LNCaP clone FGC (cell line): ENCODE measurements around the gene NFKBIB.
"Not testable (repeated sequence)": the region's sequence is repeated elsewhere in the genome, so short reads cannot be mapped to it uniquely, and the experiment has no call there.

Source experiments
- DNase-seq: peaks from one replicate; pipeline ENCODE4 v3.0.0-alpha.2; 2011; ENCODE audit warnings: low read depth
- H3K4me3 ChIP-seq: 2 replicates; pipeline ENCODE4 v1.5.1; 2011; ENCODE audit warnings: mild to moderate bottlenecking, low read depth, low read length, control low read depth
- TF ChIP-seq, protein P1 (sequence below): IDR thresholded peaks from 2 replicates; pipeline ENCODE4 v1.5.1; 2012; ENCODE audit warnings: mild to moderate bottlenecking; ENCODE audit not compliant: control insufficient read depth, insufficient read depth; ENCODE audit errors: extremely low read depth

The NFKBIB gene

DNA sequence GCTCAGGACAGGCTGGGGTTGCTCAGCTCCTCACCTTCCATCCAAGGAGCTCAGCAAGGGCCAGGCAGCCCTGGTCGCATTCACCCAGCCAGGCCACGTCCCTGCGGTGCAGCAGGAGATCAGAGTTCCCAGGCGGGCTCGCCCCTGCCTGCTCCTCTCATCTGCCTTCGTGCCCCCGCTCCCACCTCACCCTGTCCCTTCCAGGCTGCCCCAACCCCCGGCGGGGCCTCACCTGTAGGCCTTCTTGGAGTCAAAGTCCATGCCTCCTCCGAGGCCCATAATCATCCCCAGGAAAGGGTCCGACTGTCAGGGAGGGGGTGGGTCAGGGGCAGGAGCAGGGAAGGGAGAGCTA is 20.4 kb upstream of the NFKBIB start:
- TF ChIP-seq, protein P1, sequence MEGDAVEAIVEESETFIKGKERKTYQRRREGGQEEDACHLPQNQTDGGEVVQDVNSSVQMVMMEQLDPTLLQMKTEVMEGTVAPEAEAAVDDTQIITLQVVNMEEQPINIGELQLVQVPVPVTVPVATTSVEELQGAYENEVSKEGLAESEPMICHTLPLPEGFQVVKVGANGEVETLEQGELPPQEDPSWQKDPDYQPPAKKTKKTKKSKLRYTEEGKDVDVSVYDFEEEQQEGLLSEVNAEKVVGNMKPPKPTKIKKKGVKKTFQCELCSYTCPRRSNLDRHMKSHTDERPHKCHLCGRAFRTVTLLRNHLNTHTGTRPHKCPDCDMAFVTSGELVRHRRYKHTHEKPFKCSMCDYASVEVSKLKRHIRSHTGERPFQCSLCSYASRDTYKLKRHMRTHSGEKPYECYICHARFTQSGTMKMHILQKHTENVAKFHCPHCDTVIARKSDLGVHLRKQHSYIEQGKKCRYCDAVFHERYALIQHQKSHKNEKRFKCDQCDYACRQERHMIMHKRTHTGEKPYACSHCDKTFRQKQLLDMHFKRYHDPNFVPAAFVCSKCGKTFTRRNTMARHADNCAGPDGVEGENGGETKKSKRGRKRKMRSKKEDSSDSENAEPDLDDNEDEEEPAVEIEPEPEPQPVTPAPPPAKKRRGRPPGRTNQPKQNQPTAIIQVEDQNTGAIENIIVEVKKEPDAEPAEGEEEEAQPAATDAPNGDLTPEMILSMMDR = no peak
- no peak overlapping the region for H3K4me3 ChIP-seq
- no peak for DNase-seq

DNA sequence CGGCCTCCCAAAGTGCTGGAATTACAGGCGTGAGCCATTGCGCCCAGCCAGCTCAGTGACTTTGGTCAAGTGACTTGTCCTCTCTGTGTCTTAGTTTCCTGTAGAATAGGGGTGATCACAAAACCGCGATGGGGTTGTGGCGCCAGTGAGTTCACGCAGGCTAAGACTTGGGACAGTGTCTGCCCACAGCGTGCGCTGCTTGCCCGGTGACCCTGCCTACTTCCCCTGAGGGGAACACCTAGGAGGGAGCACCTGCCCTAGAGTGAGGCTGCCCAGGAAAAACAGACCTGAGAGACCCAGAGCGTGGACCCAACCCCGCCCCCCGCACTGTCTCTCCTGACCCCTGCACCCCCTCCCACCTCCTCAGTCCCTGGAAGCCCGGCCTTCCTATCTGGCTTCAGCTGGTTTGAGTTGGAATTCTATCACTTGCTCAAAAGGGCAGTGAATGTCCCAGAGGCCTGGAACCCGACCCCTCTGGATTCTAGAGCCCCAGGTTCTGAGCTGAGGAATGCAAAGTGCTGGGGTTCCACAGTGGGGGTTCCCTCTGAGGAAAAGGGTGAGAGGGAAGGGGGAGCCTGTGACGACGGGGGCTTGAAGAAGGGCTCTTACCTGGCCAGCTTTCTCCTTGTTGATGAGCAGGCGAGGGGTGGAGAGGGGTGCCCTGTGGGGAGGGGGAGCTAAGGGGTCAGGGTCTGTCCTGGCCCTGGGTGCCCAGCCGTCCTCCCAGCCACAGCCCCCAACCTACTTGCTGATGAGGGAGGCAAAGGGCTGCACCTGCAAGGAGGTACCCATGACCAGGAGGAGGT is 19.5 kb upstream of the NFKBIB start:
- no peak for DNase-seq
- TF ChIP-seq, protein P1 = no peak
- H3K4me3 ChIP-seq = no peak overlapping the region

DNA sequence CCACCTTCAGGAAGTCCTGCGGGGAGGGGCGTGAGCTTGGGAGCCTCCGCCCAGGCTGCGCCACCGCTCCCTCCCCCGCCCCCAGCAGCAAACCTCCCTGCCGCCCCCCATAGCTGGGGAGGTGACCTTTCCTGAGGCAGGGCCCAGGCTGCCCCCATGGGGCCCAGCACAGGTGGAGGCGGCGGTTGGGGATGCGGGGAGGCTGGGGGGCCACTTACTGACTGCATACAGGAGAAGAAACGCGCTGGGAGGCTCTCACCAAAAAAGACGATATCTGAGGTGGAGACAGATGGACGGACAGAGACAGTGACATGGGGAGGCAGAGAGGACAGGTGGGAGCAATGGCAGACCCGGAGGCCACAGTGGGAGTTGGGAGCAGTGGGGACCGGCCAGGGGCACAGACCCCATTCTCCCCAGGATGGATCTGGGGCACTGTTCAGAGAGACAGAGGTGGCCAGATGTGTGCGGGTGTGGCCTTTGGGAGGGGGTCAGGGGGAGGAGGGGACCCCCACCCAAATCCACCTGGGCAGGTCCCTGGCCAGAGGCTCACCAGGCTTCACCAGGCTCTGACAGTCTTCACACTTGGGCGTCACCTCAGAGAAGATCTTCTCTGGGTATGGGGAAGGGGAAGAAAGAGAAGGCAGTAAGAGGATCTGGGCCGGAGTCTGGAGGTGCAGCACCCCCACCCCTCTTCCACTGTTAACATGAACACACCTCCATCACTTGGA is 18.7 kb upstream of the NFKBIB start:
- DNase-seq = no peak
- TF ChIP-seq, protein P1 = no peak
- no peak overlapping the region for H3K4me3 ChIP-seq

DNA sequence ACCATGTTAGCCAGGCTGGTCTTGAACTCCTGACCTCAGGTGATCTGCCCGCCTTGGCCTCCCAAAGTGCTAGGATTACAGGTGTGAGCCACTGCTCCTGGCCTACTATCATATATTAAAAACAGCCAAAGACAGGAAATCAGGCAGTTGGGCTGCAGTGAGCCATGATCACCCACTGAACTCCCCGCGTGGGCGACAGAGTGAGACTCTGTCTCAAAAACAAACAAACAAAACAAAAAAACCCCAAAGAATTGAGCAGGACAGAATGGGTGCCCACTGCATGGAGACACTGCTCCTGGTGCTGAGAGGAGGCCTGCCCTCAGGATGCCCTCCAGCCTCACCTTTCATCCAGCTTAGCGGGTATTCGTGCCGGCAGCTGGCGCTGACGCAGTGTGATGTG is 16.5 kb upstream of the NFKBIB start:
- DNase-seq = no peak
- no peak overlapping the region for H3K4me3 ChIP-seq
- TF ChIP-seq, protein P1 = no peak

DNA sequence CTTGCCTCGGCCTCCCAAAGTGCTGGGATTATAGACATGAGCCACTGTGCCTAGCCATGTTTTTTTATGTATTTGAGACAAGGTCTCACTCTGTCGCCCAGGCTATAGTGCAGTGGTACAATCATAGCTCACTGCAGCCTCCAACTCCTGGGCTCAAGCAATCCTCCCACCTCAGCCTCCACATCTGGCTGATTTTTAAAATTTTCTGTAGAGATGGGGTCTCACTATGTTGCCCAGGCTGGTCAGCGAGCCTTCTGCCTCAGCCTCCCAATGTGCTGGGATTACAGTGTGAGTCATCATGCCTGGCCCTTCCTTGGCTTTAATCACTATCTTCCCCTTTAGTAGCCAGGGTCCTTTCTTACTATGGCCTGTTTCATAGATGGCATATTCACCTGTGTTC is 15.1 kb upstream of the NFKBIB start:
- not testable (repeated sequence) for H3K4me3 ChIP-seq

DNA sequence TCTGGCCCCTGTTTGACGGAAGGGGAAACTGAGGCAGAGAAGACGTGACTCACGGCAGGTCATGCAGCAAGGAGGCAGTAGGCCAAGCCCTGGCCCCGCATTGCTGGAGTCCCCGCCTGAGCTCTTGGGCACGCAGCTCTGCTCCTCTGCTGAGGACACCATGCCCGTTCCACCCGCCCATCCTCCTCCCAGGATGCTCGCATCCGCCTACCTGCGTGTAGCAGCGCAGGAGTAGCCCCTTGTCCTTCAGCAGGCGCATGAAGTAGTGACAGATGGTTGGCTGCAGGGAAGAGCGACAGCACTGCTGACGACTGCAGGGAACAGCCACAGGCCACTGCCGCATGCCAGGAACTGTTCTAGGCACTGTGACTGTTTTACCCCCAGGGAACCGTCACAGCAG is 10.9 kb upstream of the NFKBIB start:
- no peak for DNase-seq
- TF ChIP-seq, protein P1 = no peak
- H3K4me3 ChIP-seq = no peak overlapping the region

More for the DNA sequence above, 15.1 kb upstream of the NFKBIB start:
- DNase-seq = not testable (repeated sequence)

DNA sequence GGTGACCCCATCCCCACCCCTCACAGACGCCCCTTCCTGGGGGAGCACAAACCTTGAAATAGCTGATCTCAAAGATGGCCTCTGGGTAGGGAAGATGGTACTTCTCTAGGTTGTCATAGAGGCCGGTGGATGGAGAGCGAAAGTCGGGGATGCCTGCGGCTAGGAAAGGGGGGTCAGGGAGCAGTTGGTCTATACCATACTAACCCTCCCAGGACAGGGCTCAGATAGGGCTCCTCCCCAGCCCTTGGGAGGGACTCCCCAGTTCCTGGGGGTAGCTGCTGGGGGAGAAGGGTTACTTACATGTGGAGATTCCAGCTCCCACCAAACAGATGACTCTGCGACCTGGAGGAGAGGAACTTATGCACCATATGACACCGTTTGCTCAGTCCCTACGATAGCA is 10.0 kb upstream of the NFKBIB start:
- no peak overlapping the region for H3K4me3 ChIP-seq
- TF ChIP-seq, protein P1 = no peak
- no peak for DNase-seq
